ENCODE measurements around the gene GALNTL6. TPM values are rescaled to one million over a fixed set of nuclear protein-coding genes. Genes with fewer than 3 reads are reported as not detected.

Gene GALNTL6
- total and polyA plus RNA-seq, 2 donors (not counting 1 experiment from before 2014, with no cell fraction given), result 0.99 to 1.1 TPM

DNA sequence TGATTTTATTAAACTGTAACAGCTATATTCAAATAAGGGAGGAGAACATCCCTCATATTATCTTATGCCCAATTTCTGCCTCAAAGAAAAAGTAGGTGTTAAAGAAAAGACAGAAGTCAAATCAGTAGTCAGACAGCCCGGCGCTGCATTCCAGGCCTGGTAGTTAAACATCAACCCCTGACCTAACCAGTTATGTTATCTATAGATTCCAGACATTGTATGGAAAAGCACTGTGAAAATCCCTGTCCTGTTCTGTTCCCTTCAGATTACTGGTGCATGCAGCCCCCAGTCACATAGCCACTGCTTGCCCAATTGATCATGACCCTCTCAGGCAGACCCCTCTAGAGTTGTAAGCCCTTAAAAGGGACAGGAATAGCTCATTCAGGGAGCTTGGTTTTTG lies 1085.5 kb downstream of the GALNTL6 start:
- Mint-ChIP-seq H3K27me3 (no peaks in the 10 kb centered on the region), H3K4me3 (no peak overlapping the region), H3K4me1 (no peaks in the 10 kb centered on the region), H3K27ac (no peak overlapping the region), H3K9me3 (ENCODE audit: insufficient read depth) (peaks cover 5% of the 10 kb centered on the region)
- H3K4me1 ChIP-seq (ENCODE audit: control insufficient read depth in 2 of 2, insufficient read depth in 2 of 2, low read length in 2 of 2), result no peaks in the 10 kb centered on the region
- peaks cover 1 to 13% (median 5%) of the 10 kb centered on the region in 3 donors for H3K9me3 ChIP-seq (ENCODE audit: control extremely low read depth in 1 of 3, control insufficient read depth in 2 of 3, insufficient read depth in 1 of 3, low read length in 2 of 3)
- intact Hi-C loops (cut with micrococcal nuclease), result no loop called here
- no peak overlapping the region for H3K4me3 ChIP-seq (ENCODE audit: control extremely low read depth in 1 of 5, extremely low read depth in 1 of 5, insufficient read depth in 1 of 5, low read depth in 2 of 5, low read length in 4 of 5)
- H3K27me3 ChIP-seq (replicated peaks in 1 of 4; ENCODE audit: control extremely low read depth in 1 of 4, control insufficient read depth in 3 of 4, insufficient read depth in 4 of 4, low read length in 3 of 4), result no peaks in the 10 kb centered on the region
- CTCF ChIA-PET, result no interaction called here
- H3K27ac ChIP-seq (ENCODE audit: low read length in 2 of 2), result no peak overlapping the region
- POLR2A ChIA-PET, result no interaction called here
- no peak overlapping the region for H2AFZ ChIP-seq (ENCODE audit: insufficient read depth, low read depth, low read length, poor library complexity, severe bottlenecking)
- TF ChIP-seq CTCF (IDR thresholded peaks at IDR 0.05), result no peak
- no peak for TF ChIP-seq EZH2 (IDR thresholded peaks at IDR 0.05; ENCODE audit: borderline replicate concordance, insufficient read depth, low read depth, low read length, poor library complexity, severe bottlenecking)
- no CpG with 5 or more reads among the region's 2 CpGs for WGBS (ENCODE audit: insufficient coverage)
- no peak overlapping the region for H3K9ac ChIP-seq (ENCODE audit: low read length)
- H4K20me1 ChIP-seq (ENCODE audit: control insufficient read depth, insufficient read depth, low read length, poor library complexity, severe bottlenecking), result no peaks in the 10 kb centered on the region
- no peak overlapping the region for H3K4me2 ChIP-seq (replicated peaks; ENCODE audit: low read depth, low read length, poor library complexity, severe bottlenecking)
- DNase-seq (no peak), ATAC-seq (ENCODE audit: low read depth) (no peak)
- H3K79me2 ChIP-seq (ENCODE audit: control insufficient read depth, insufficient read depth, low read length), result no peaks in the 10 kb centered on the region
- H3K36me3 ChIP-seq (replicated peaks in 1 of 2; ENCODE audit: control extremely low read depth in 1 of 2, control insufficient read depth in 1 of 2, extremely low read depth in 1 of 2, insufficient read depth in 2 of 2, low read length in 1 of 2), result no peaks in the 10 kb centered on the region

DNA sequence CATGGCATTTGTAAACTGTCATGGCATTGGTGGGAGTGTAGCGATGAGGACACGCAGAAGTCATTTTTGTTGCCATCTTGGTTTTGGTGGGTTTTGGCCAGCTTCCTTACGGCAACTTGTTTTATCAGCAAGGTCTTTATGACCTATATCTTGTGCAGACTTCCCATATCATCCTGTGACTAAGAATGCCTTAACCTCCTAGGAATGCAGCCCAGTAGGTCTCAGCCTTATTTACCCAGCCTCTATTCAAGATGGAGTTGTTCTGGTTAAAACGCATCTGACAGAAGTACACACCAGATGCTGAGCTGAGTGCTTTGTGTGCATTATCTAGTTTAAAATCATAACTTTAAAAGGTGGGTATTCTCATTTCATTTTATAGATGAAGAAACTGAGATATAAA lies 1086.7 kb downstream of the GALNTL6 start:
- Histone ChIP-seq H3K4me3 (ENCODE audit: control extremely low read depth in 1 of 5, extremely low read depth in 1 of 5, insufficient read depth in 1 of 5, low read depth in 2 of 5, low read length in 4 of 5) (no peak overlapping the region), H3K36me3 (replicated peaks in 1 of 2; ENCODE audit: control extremely low read depth in 1 of 2, control insufficient read depth in 1 of 2, extremely low read depth in 1 of 2, insufficient read depth in 2 of 2, low read length in 1 of 2) (no peaks in the 10 kb centered on the region), H4K20me1 (ENCODE audit: control insufficient read depth, insufficient read depth, low read length, poor library complexity, severe bottlenecking) (no peaks in the 10 kb centered on the region), H3K79me2 (ENCODE audit: control insufficient read depth, insufficient read depth, low read length) (no peaks in the 10 kb centered on the region), H3K9me3 (ENCODE audit: control extremely low read depth in 1 of 3, control insufficient read depth in 2 of 3, insufficient read depth in 1 of 3, low read length in 2 of 3) (peaks cover 1 to 12% (median 5%) of the 10 kb centered on the region in 3 donors), H3K4me1 (ENCODE audit: control insufficient read depth in 2 of 2, insufficient read depth in 2 of 2, low read length in 2 of 2) (no peaks in the 10 kb centered on the region), H3K9ac (ENCODE audit: low read length) (no peak overlapping the region), H3K27me3 (replicated peaks in 1 of 4; ENCODE audit: control extremely low read depth in 1 of 4, control insufficient read depth in 3 of 4, insufficient read depth in 4 of 4, low read length in 3 of 4) (no peaks in the 10 kb centered on the region), H3K27ac (ENCODE audit: low read length in 2 of 2) (no peak overlapping the region), H2AFZ (ENCODE audit: insufficient read depth, low read depth, low read length, poor library complexity, severe bottlenecking) (no peak overlapping the region), H3K4me2 (replicated peaks; ENCODE audit: low read depth, low read length, poor library complexity, severe bottlenecking) (no peak overlapping the region)
- Mint-ChIP-seq H3K27me3 (no peaks in the 10 kb centered on the region), H3K4me1 (no peaks in the 10 kb centered on the region), H3K9me3 (ENCODE audit: insufficient read depth) (peaks cover 5% of the 10 kb centered on the region), H3K27ac (no peak overlapping the region), H3K4me3 (no peak overlapping the region)
- DNase-seq (no peak), ATAC-seq (ENCODE audit: low read depth) (no peak)
- ChIA-PET POLR2A (no interaction called here), CTCF (no interaction called here)
- intact Hi-C loops (cut with micrococcal nuclease), result no loop called here
- 100% methylated on average over 3 of the region's 4 CpGs for WGBS (ENCODE audit: insufficient coverage)
- TF ChIP-seq EZH2 (IDR thresholded peaks at IDR 0.05; ENCODE audit: borderline replicate concordance, insufficient read depth, low read depth, low read length, poor library complexity, severe bottlenecking) (no peak), CTCF (IDR thresholded peaks at IDR 0.05) (no peak)
